Erythroblast (primary cell): ENCODE measurements around the gene NASP.

Experiments used
- GATA1 ChIP-seq: IDR thresholded peaks from 2 replicates; pipeline ENCODE4 v1.6.1; 2011; ENCODE audit warnings: low read depth, mild to moderate bottlenecking, control low read depth, low read length, moderate library complexity
- POLR2A ChIP-seq: IDR thresholded peaks from 2 replicates; pipeline ENCODE4 v1.6.1; 2011; ENCODE audit warnings: mild to moderate bottlenecking, low read length

DNA sequence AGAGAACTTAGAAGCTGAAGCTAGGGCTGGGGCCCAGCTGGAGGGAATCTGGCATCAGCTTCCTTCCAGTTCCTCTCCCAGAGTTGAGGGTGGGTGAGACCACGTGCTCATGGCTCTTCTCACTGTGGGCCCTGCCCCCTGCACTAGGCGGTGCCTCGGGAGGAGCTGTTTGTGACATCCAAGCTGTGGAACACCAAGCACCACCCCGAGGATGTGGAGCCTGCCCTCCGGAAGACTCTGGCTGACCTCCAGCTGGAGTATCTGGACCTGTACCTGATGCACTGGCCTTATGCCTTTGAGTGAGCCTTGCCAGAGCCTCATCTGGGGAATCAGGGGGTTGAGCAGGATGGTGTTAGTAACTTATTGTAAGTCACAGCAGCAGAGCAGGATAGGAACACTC lies 17.1 kb upstream of the NASP start:
- TF ChIP-seq POLR2A (no peak), GATA1 (no peak)
